Type B pancreatic cell (in vitro differentiated cells): ENCODE results near the gene CAPN6. TPM values are rescaled to one million over a fixed set of nuclear protein-coding genes. Genes with fewer than 3 reads are reported as not detected.

ENCODE experiments used
- DNase-seq: peaks from one replicate; pipeline ENCODE4 v3.0.0; 2021; ENCODE audit warnings: mixed read lengths; ENCODE audit not compliant: unreplicated experiment; ENCODE audit errors: extremely low spot score
- H3K27ac Mint-ChIP-seq: 2 replicates; pipeline ENCODE4 v1.8.0; 2021; ENCODE audit warnings: mild to moderate bottlenecking, mixed read lengths
- H3K27me3 Mint-ChIP-seq: 2 replicates; pipeline ENCODE4 v1.8.0; 2021; ENCODE audit warnings: mixed read lengths
- H3K36me3 Mint-ChIP-seq: 2 replicates; pipeline ENCODE4 v1.8.0; 2021; ENCODE audit warnings: mixed read lengths
- H3K4me1 Mint-ChIP-seq: one replicate; pipeline ENCODE4 v1.8.0; 2021; ENCODE audit warnings: mixed read lengths; ENCODE audit not compliant: unreplicated experiment
- H3K4me3 Mint-ChIP-seq: 2 replicates; pipeline ENCODE4 v1.8.0; 2021; ENCODE audit warnings: mild to moderate bottlenecking, mixed read lengths
- H3K9me3 Mint-ChIP-seq: 2 replicates; pipeline ENCODE4 v1.8.0; 2021; ENCODE audit warnings: mixed read lengths
- long read RNA-seq: library from polyadenylated mRNA; unstranded; transcript quantifications from one replicate; pipeline ENCODE4 v2.0.0, GENCODE V29; 2020
- total RNA-seq: library from RNA; stranded (reverse); gene quantifications from 2 replicates; pipeline ENCODE4 v1.2.1, GENCODE V29; 2021; ENCODE audit warnings: low replicate concordance
- TF ChIP-seq, protein P1 (sequence below): fragments of 200-600 bp; sonication (generic); conservative IDR thresholded peaks from 2 replicates; pipeline ENCODE4 v1.5.0; 2021; ENCODE audit warnings: antibody characterized with exemption, mild to moderate bottlenecking

Gene CAPN6, protein sequence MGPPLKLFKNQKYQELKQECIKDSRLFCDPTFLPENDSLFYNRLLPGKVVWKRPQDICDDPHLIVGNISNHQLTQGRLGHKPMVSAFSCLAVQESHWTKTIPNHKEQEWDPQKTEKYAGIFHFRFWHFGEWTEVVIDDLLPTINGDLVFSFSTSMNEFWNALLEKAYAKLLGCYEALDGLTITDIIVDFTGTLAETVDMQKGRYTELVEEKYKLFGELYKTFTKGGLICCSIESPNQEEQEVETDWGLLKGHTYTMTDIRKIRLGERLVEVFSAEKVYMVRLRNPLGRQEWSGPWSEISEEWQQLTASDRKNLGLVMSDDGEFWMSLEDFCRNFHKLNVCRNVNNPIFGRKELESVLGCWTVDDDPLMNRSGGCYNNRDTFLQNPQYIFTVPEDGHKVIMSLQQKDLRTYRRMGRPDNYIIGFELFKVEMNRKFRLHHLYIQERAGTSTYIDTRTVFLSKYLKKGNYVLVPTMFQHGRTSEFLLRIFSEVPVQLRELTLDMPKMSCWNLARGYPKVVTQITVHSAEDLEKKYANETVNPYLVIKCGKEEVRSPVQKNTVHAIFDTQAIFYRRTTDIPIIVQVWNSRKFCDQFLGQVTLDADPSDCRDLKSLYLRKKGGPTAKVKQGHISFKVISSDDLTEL
- 7.8 and 31.7 TPM in 2 replicates for total RNA-seq
- long read RNA-seq, partial matches to known transcripts = 2 of 9 reads
- long read RNA-seq, other reads (novel, unspliced or antisense) = 3 of 9 reads

DNA sequence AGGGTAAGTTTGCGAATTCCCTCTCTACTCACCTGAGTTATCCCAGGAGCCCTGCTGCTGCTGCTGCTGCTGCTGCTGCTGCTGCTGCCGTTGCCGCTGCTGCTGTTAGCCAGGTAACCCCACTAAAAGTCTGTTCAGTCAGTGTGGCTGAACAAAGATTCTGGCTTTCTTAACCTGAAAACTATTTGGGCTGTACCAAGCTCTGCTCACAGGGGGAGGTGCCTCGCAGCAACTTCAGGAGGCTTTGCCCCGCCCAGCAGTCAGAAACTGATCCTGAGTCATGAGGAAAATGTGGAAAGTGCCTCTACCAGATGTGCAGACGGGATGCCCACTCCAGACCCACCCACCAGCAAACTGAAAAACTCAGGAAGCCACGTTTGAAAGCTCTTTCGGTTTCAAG, at the start of gene CAPN6:
Gene CAPN6, minus strand, starts transcription at position 145 of the 400 bp plus-strand sequence. CDS start 6,547 bp downstream, outside the sequence.
- H3K9me3 Mint-ChIP-seq = peaks cover 1% of the 10 kb centered on the region
- no peak for DNase-seq
- peak within 1 kb of the TSS; percentile 0 for H3K27ac Mint-ChIP-seq
- no peaks in the 10 kb centered on the region for H3K36me3 Mint-ChIP-seq
- peaks cover 20% of the 10 kb centered on the region for H3K4me1 Mint-ChIP-seq
- peak within 1 kb of the TSS; percentile 84 for H3K4me3 Mint-ChIP-seq
- H3K27me3 Mint-ChIP-seq = peaks cover 3% of the 10 kb centered on the region
- TF ChIP-seq, protein P1, sequence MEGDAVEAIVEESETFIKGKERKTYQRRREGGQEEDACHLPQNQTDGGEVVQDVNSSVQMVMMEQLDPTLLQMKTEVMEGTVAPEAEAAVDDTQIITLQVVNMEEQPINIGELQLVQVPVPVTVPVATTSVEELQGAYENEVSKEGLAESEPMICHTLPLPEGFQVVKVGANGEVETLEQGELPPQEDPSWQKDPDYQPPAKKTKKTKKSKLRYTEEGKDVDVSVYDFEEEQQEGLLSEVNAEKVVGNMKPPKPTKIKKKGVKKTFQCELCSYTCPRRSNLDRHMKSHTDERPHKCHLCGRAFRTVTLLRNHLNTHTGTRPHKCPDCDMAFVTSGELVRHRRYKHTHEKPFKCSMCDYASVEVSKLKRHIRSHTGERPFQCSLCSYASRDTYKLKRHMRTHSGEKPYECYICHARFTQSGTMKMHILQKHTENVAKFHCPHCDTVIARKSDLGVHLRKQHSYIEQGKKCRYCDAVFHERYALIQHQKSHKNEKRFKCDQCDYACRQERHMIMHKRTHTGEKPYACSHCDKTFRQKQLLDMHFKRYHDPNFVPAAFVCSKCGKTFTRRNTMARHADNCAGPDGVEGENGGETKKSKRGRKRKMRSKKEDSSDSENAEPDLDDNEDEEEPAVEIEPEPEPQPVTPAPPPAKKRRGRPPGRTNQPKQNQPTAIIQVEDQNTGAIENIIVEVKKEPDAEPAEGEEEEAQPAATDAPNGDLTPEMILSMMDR = no peak

DNA sequence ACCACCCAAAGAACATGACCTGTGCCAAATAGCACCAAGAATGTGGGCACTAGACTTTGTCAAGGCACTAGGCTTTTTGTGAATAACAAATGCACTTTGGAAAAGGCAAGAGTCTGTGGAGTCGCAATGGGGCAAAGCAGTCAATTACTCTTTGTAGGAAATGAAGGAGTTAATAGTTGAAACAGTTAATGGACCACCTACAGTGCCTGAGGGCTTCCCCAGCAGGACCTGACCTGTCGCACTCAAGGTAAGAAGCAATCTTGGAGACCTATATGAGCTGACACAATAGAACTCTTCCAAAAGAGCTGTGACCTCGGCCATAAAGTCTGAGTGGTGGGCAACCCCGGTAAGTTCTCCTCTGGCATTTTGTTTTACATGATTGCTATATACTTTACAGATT, 49.2 kb upstream of the CAPN6 start:
- TF ChIP-seq, protein P1 = no peak
- H3K4me1 Mint-ChIP-seq = peaks cover 12% of the 10 kb centered on the region
- peaks cover under 1% of the 10 kb centered on the region for H3K9me3 Mint-ChIP-seq
- H3K4me3 Mint-ChIP-seq = no peak overlapping the region
- H3K36me3 Mint-ChIP-seq = no peaks in the 10 kb centered on the region
- no peak for DNase-seq
- H3K27ac Mint-ChIP-seq = no peak overlapping the region
- peaks cover 4% of the 10 kb centered on the region for H3K27me3 Mint-ChIP-seq

DNA sequence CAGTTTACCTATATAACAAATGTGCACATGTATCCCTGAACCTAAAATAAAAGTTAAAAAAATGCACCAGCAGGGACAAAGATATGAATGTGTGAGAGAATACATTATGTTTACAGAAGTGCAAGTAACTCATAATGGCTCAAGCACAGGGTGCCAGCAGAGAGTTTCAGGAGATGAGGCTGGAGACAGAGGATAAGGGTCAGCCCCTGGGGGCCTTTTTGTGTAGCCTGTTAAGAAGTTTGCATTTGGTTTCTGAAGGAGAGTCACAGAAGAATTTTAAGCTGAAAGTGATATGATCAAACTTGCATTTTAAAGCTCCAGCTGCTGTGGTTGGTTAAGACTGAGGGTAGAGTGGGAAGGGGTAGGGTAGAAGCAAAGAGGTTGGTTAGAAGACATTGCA, 48.6 kb upstream of the CAPN6 start:
- Mint-ChIP-seq H3K9me3 (peaks cover 5% of the 10 kb centered on the region), H3K36me3 (no peaks in the 10 kb centered on the region), H3K4me1 (peaks cover 12% of the 10 kb centered on the region), H3K27me3 (peaks cover 4% of the 10 kb centered on the region), H3K4me3 (no peak overlapping the region), H3K27ac (no peak overlapping the region)
- DNase-seq = no peak
- TF ChIP-seq, protein P1 = no peak

DNA sequence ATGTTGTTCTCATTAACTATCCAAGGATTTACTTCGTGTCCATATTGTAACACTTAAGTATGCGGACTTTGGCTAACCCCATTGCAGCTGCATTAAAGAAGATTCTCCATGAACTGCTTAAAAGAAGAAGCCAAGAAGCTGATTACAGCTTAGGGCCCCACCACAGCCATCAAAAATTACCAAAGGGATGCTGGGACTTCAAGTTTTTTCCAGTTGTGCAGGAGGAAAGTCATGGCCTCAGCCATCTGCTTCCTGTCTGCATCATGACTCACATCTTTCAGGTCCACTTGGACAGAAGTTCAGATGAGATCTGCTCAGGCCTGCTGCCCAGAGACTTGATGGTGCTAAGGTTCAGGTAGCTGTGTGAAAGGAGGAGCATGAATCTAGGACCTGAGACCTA, 38.8 kb upstream of the CAPN6 start:
- no peaks in the 10 kb centered on the region for H3K36me3 Mint-ChIP-seq
- H3K9me3 Mint-ChIP-seq = peaks cover under 1% of the 10 kb centered on the region
- H3K4me1 Mint-ChIP-seq = no peaks in the 10 kb centered on the region
- H3K4me3 Mint-ChIP-seq = no peak overlapping the region
- TF ChIP-seq, protein P1 = no peak
- no peak overlapping the region for H3K27ac Mint-ChIP-seq
- DNase-seq = no peak
- H3K27me3 Mint-ChIP-seq = no peaks in the 10 kb centered on the region

DNA sequence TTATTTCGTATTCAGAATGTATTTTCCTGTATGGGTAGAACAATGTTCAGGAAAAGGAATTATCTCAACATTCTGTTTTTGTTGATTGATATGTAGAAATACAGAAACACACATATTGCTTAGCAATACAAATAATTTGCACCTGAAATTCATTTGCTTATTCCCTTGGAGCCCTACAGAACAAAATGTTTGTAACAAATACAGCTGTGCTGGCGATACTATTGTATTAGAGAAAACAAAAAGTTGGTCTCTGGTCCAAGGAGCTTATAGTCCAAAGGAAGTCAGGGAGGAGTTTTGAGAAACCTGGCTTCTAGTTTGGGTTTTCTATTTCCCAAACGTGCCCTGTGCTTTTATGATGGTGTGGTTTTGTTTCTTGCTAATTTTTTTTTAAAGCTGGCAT, 37.8 kb upstream of the CAPN6 start:
- Mint-ChIP-seq H3K36me3 (no peaks in the 10 kb centered on the region), H3K27ac (no peak overlapping the region), H3K27me3 (no peaks in the 10 kb centered on the region), H3K4me3 (no peak overlapping the region), H3K9me3 (no peaks in the 10 kb centered on the region), H3K4me1 (no peaks in the 10 kb centered on the region)
- no peak for DNase-seq
- TF ChIP-seq, protein P1 = no peak
